Stimulated activated CD4-positive, alpha-beta T cell treated with anti-CD3 and anti-CD28 coated beads, Interleukin-2, amount 100 ng/mL, for 48 hours (primary cell): ENCODE measurements around the gene S100A16.

Experiments
- DNase-seq, 2 donors: peaks; one replicate each; pipeline ENCODE4 v3.0.0-alpha.2; 2020

Gene S100A16

DNA sequence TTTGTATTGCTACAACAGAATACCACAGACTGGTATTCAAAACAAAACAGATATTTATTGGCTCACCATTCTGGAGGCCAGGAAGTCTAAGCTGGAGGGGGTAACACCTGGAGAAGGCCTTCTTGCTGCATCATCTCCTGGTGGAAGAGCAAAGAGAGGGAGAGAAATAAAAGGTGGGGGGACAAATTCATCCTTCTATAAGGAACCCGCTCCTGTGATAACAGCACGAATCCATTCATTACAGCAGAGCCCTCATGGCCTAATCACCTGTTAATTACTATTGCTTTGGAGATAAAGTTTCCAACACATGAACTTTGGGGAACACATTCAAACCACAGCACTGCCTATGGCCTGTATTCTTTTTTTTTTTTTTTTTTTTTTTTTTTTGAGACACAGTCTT lies 52.7 kb downstream of the S100A16 start:
- DNase-seq, result no peak

DNA sequence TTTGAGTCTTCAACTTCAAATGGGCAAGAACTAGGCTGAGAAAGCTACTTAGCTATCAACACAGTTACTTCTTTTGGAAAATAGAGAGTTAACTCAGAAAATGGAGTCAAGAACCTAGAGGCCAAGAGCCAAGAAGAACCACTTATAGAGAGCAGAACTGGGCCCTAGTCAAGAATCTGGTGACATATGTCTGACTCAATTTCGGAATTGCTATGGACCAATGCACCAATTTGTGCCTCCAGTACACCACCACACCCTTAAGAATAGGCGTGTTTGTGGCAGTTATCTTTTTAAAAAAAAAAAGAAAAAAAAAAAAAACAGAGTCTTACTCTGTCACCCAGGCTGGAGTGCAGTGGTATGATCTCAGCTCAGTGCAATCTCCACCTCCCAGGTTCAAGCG lies 55.1 kb downstream of the S100A16 start:
- DNase-seq, result no peak
